Endothelial cell of umbilical vein (primary cell): Measurements from ENCODE around the gene BPGM.

Experiments used
- CTCF ChIP-seq, 2 donors: IDR thresholded peaks; 1 replicate in 1 of 2; 2 replicates in 1 of 2; pipeline ENCODE4 v1.5.1; 2011; ENCODE audit warnings: low read length in 2 of 2, mild to moderate bottlenecking in 2 of 2, moderate library complexity in 2 of 2, control low read depth in 1 of 2, inconsistent platforms in 1 of 2, low read depth in 1 of 2; ENCODE audit not compliant: insufficient read depth in 1 of 2; ENCODE audit errors: extremely low read depth in 1 of 2
- EZH2 ChIP-seq: IDR thresholded peaks from 2 replicates; pipeline ENCODE4 v1.6.1; 2012; ENCODE audit warnings: borderline replicate concordance, low read depth, mild to moderate bottlenecking, moderate library complexity, low read length, inconsistent platforms; ENCODE audit not compliant: severe bottlenecking
- GATA2 ChIP-seq: IDR thresholded peaks from 2 replicates; pipeline ENCODE4 v1.7.0; 2011; ENCODE audit warnings: low read depth, mild to moderate bottlenecking, moderate library complexity, mixed read lengths, low read length; ENCODE audit not compliant: insufficient read length, insufficient read depth
- MAX ChIP-seq: IDR thresholded peaks from 2 replicates; pipeline ENCODE4 v1.6.1; 2011; ENCODE audit not compliant: insufficient read depth, insufficient read length
- POLR2A ChIP-seq: IDR thresholded peaks from 2 replicates; pipeline ENCODE4 v1.6.1; 2012; ENCODE audit warnings: low read depth, mild to moderate bottlenecking, control low read depth, low read length
- POLR2AphosphoS5 ChIP-seq: IDR thresholded peaks from 2 replicates; pipeline ENCODE4 v1.6.1; 2012; ENCODE audit warnings: low read depth, mild to moderate bottlenecking, control low read depth, low read length, moderate library complexity; ENCODE audit not compliant: insufficient read depth

GRCh38 chr7:134669845-134670373 lies 23.3 kb downstream of the BPGM start:
- TF ChIP-seq EZH2 (no peak), CTCF (IDR thresholded peaks at IDR 0.05; ENCODE audit: extremely low read depth in 1 of 2, insufficient read depth in 1 of 2, low read depth in 1 of 2, low read length in 2 of 2) (no peak), POLR2AphosphoS5 (peak; percentile 91), POLR2A (no peak), GATA2 (peak; percentile 73), MAX (no peak)
